Muscle layer of colon (tissue), 2 donors: ENCODE measurements around the gene TNFSF13B.

Experiments used
- H3K27ac ChIP-seq: one replicate; pipeline ENCODE4 v1.7.0; 2013; ENCODE audit warnings: low read depth, mild to moderate bottlenecking, low read length, moderate library complexity
- H3K27me3 ChIP-seq, 2 donors: one replicate each; pipeline ENCODE4 v1.7.0; 2013; ENCODE audit warnings: low read length in 2 of 2, mild to moderate bottlenecking in 2 of 2; ENCODE audit not compliant: insufficient read depth in 2 of 2, control insufficient read depth in 1 of 2
- H3K36me3 ChIP-seq: one replicate; pipeline ENCODE4 v1.7.0; 2013; ENCODE audit warnings: mild to moderate bottlenecking, low read length; ENCODE audit not compliant: insufficient read depth
- H3K4me1 ChIP-seq: one replicate; pipeline ENCODE4 v1.7.0; 2013; ENCODE audit warnings: mild to moderate bottlenecking, low read length; ENCODE audit not compliant: insufficient read depth
- H3K4me3 ChIP-seq, 2 donors: one replicate each; pipeline ENCODE4 v1.7.0; 2013; ENCODE audit warnings: low read length in 2 of 2, low read depth in 1 of 2, mild to moderate bottlenecking in 1 of 2, moderate library complexity in 1 of 2
- H3K9ac ChIP-seq: one replicate; pipeline ENCODE4 v1.7.0; 2013; ENCODE audit warnings: low read length
- H3K9me3 ChIP-seq: one replicate; pipeline ENCODE4 v1.7.0; 2013; ENCODE audit warnings: mild to moderate bottlenecking, low read length
- donor health status: abdominal sarcoma.
- donor health status: Adenocarcinoma of cecum.

TNFSF13B gene

GRCh38 chr13:108322206-108322824, 52.8 kb downstream of the TNFSF13B start:
- Histone ChIP-seq H3K36me3 (no peaks in the 10 kb centered on the region), H3K9me3 (no peaks in the 10 kb centered on the region), H3K27me3 (no peaks in the 10 kb centered on the region), H3K4me1 (no peaks in the 10 kb centered on the region), H3K9ac (no peak overlapping the region), H3K27ac (no peak overlapping the region), H3K4me3 (no peak overlapping the region)

- Histone ChIP-seq H3K27ac (no peak overlapping the region), H3K4me3 (no peak overlapping the region), H3K4me1 (no peaks in the 10 kb centered on the region), H3K9ac (no peak overlapping the region), H3K9me3 (no peaks in the 10 kb centered on the region), H3K36me3 (no peaks in the 10 kb centered on the region), H3K27me3 (no peaks in the 10 kb centered on the region)
These were observed 53.5 kb downstream of the TNFSF13B start for GRCh38 chr13:108323031-108323430.

- Histone ChIP-seq H3K36me3 (no peaks in the 10 kb centered on the region), H3K4me3 (no peak overlapping the region), H3K9ac (no peak overlapping the region), H3K4me1 (no peaks in the 10 kb centered on the region), H3K9me3 (no peaks in the 10 kb centered on the region), H3K27ac (no peak overlapping the region), H3K27me3 (no peaks in the 10 kb centered on the region)
These were observed 56.3 kb downstream of the TNFSF13B start for GRCh38 chr13:108325863-108326262.

- H3K9ac ChIP-seq = no peak overlapping the region
- no peak overlapping the region for H3K4me3 ChIP-seq
- no peaks in the 10 kb centered on the region for H3K27me3 ChIP-seq
- H3K4me1 ChIP-seq = no peaks in the 10 kb centered on the region
- H3K9me3 ChIP-seq = no peaks in the 10 kb centered on the region
- no peak overlapping the region for H3K27ac ChIP-seq
- H3K36me3 ChIP-seq = no peaks in the 10 kb centered on the region
These were observed 56.8 kb downstream of the TNFSF13B start for GRCh38 chr13:108326309-108326708.

- Histone ChIP-seq H3K36me3 (no peaks in the 10 kb centered on the region), H3K27ac (no peak overlapping the region), H3K27me3 (no peaks in the 10 kb centered on the region), H3K9me3 (no peaks in the 10 kb centered on the region), H3K4me1 (no peaks in the 10 kb centered on the region), H3K4me3 (no peak overlapping the region), H3K9ac (no peak overlapping the region)
These were observed 59.3 kb downstream of the TNFSF13B start for GRCh38 chr13:108328848-108329247.

GRCh38 chr13:108332791-108333190, 63.3 kb downstream of the TNFSF13B start:
- H3K9ac ChIP-seq = no peak overlapping the region
- no peaks in the 10 kb centered on the region for H3K4me1 ChIP-seq
- H3K27me3 ChIP-seq = no peaks in the 10 kb centered on the region
- no peak overlapping the region for H3K27ac ChIP-seq
- H3K36me3 ChIP-seq = no peaks in the 10 kb centered on the region
- no peaks in the 10 kb centered on the region for H3K9me3 ChIP-seq
- no peak overlapping the region for H3K4me3 ChIP-seq

- Histone ChIP-seq H3K27ac (no peak overlapping the region), H3K4me3 (no peak overlapping the region), H3K36me3 (no peaks in the 10 kb centered on the region), H3K4me1 (no peaks in the 10 kb centered on the region), H3K27me3 (no peaks in the 10 kb centered on the region), H3K9ac (no peak overlapping the region), H3K9me3 (no peaks in the 10 kb centered on the region)
These were observed 73.1 kb downstream of the TNFSF13B start for GRCh38 chr13:108342369-108343289.

- H3K9ac ChIP-seq = no peak overlapping the region
- H3K4me1 ChIP-seq = no peaks in the 10 kb centered on the region
- no peak overlapping the region for H3K27ac ChIP-seq
- H3K27me3 ChIP-seq = no peaks in the 10 kb centered on the region
- H3K36me3 ChIP-seq = no peaks in the 10 kb centered on the region
- H3K9me3 ChIP-seq = no peaks in the 10 kb centered on the region
- H3K4me3 ChIP-seq = no peak overlapping the region
These were observed 75.5 kb downstream of the TNFSF13B start for GRCh38 chr13:108345016-108345415.

GRCh38 chr13:108346376-108346775, 76.9 kb downstream of the TNFSF13B start:
- Histone ChIP-seq H3K4me1 (no peaks in the 10 kb centered on the region), H3K27ac (no peak overlapping the region), H3K9me3 (no peaks in the 10 kb centered on the region), H3K27me3 (no peaks in the 10 kb centered on the region), H3K9ac (no peak overlapping the region), H3K4me3 (no peak overlapping the region), H3K36me3 (no peaks in the 10 kb centered on the region)

- Histone ChIP-seq H3K4me3 (no peak overlapping the region), H3K27ac (no peak overlapping the region), H3K9ac (no peak overlapping the region)
These were observed 79.8 kb downstream of the TNFSF13B start for GRCh38 chr13:108349269-108349668.

GRCh38 chr13:108350579-108350978, 81.1 kb downstream of the TNFSF13B start:
- no peak overlapping the region for H3K9ac ChIP-seq
- H3K4me3 ChIP-seq = no peak overlapping the region
- H3K27me3 ChIP-seq = no peaks in the 10 kb centered on the region
- H3K4me1 ChIP-seq = peaks cover 3% of the 10 kb centered on the region
- no peaks in the 10 kb centered on the region for H3K9me3 ChIP-seq
- H3K36me3 ChIP-seq = no peaks in the 10 kb centered on the region
- H3K27ac ChIP-seq = no peak overlapping the region

More at GRCh38 chr13:108349269-108349668, 79.8 kb downstream of the TNFSF13B start:
- Histone ChIP-seq H3K36me3 (no peaks in the 10 kb centered on the region), H3K27me3 (no peaks in the 10 kb centered on the region), H3K4me1 (peaks cover 3% of the 10 kb centered on the region), H3K9me3 (no peaks in the 10 kb centered on the region)
